H9 (cell line): ENCODE measurements around the gene SNX21. TPM values are rescaled to one million over a fixed set of nuclear protein-coding genes. Genes with fewer than 3 reads are reported as not detected.

Experiments used
- DNase-seq: peaks from one replicate; pipeline ENCODE4 v3.0.0-alpha.2; 2017
- H2AFZ ChIP-seq: one replicate; pipeline ENCODE4 v1.6.1; 2013; ENCODE audit warnings: mild to moderate bottlenecking, low read length, control low read depth, moderate library complexity
- H2AK5ac ChIP-seq: 2 replicates; pipeline ENCODE4 v1.6.1; 2013; ENCODE audit warnings: low read length, control low read depth, mixed read lengths; ENCODE audit not compliant: insufficient read length
- H2BK120ac ChIP-seq: one replicate; pipeline ENCODE4 v1.6.1; 2013; ENCODE audit warnings: low read depth, mild to moderate bottlenecking, low read length, control low read depth, inconsistent platforms; ENCODE audit not compliant: poor library complexity, severe bottlenecking
- H2BK12ac ChIP-seq: 2 replicates; pipeline ENCODE4 v1.6.1; 2013; ENCODE audit warnings: low read length, control low read depth, mixed read lengths, low read depth; ENCODE audit not compliant: insufficient read length
- H2BK15ac ChIP-seq: 2 replicates; pipeline ENCODE4 v1.6.1; 2013; ENCODE audit warnings: low read depth, low read length, control low read depth
- H2BK20ac ChIP-seq: one replicate; pipeline ENCODE4 v1.6.1; 2013; ENCODE audit warnings: low read depth, mild to moderate bottlenecking, low read length, control low read depth, inconsistent platforms; ENCODE audit not compliant: poor library complexity, severe bottlenecking
- H2BK5ac ChIP-seq: 2 replicates; pipeline ENCODE4 v1.6.1; 2013; ENCODE audit warnings: low read length, control low read depth, mixed read lengths; ENCODE audit not compliant: insufficient read length
- H3K14ac ChIP-seq: 2 replicates; pipeline ENCODE4 v1.6.1; 2013; ENCODE audit warnings: low read length, control low read depth; ENCODE audit not compliant: insufficient read depth
- H3K18ac ChIP-seq: 2 replicates; pipeline ENCODE4 v1.6.1; 2013; ENCODE audit warnings: low read depth, mild to moderate bottlenecking, mixed read lengths, low read length, control low read depth; ENCODE audit not compliant: insufficient read length
- H3K23ac ChIP-seq: 2 replicates; pipeline ENCODE4 v1.6.1; 2013; ENCODE audit warnings: low read length, control low read depth, mixed read lengths, low read depth; ENCODE audit not compliant: insufficient read length
- H3K23me2 ChIP-seq: 2 replicates; pipeline ENCODE4 v1.6.1; 2013; ENCODE audit warnings: low read depth, mild to moderate bottlenecking, mixed read lengths, low read length, control low read depth; ENCODE audit not compliant: insufficient read length, poor library complexity, severe bottlenecking
- H3K27ac ChIP-seq: 2 replicates; pipeline ENCODE4 v1.5.1; 2013; ENCODE audit warnings: low read length, control low read depth, mixed read lengths, low read depth; ENCODE audit not compliant: insufficient read length
- H3K27me3 ChIP-seq: 2 replicates; pipeline ENCODE4 v1.6.1; 2013; ENCODE audit warnings: low read length, control low read depth, inconsistent platforms; ENCODE audit not compliant: insufficient read depth
- H3K4ac ChIP-seq: 2 replicates; pipeline ENCODE4 v1.6.1; 2013; ENCODE audit warnings: low read depth, mild to moderate bottlenecking, control low read depth, inconsistent platforms, low read length, moderate library complexity
- H3K4me1 ChIP-seq: 2 replicates; pipeline ENCODE4 v1.6.1; 2013; ENCODE audit warnings: low read length, control low read depth, inconsistent platforms; ENCODE audit not compliant: insufficient read depth
- H3K4me2 ChIP-seq: 2 replicates; pipeline ENCODE4 v1.6.1; 2013; ENCODE audit warnings: low read length, control low read depth, mixed read lengths; ENCODE audit not compliant: insufficient read length, insufficient read depth
- H3K56ac ChIP-seq: 2 replicates; pipeline ENCODE4 v1.6.1; 2013; ENCODE audit warnings: low read depth, mild to moderate bottlenecking, mixed read lengths, low read length, control low read depth; ENCODE audit not compliant: insufficient read length
- H3K79me1 ChIP-seq: 2 replicates; pipeline ENCODE4 v1.6.1; 2013; ENCODE audit warnings: low read depth, mild to moderate bottlenecking, moderate library complexity, low read length, control low read depth, inconsistent platforms; ENCODE audit not compliant: insufficient read depth, poor library complexity, severe bottlenecking
- H3K79me2 ChIP-seq: 2 replicates; pipeline ENCODE4 v1.6.1; 2013; ENCODE audit warnings: low read length, control low read depth, inconsistent platforms; ENCODE audit not compliant: insufficient read depth
- H3K9ac ChIP-seq: 2 replicates; pipeline ENCODE4 v1.6.1; 2013; ENCODE audit warnings: low read length, control low read depth, mixed read lengths; ENCODE audit not compliant: insufficient read length; ENCODE audit errors: extremely low read depth
- H3K9me3 ChIP-seq: one replicate; pipeline ENCODE4 v1.6.1; 2013; ENCODE audit warnings: low read depth, low read length, inconsistent platforms; ENCODE audit not compliant: control insufficient read depth
- H3T11ph ChIP-seq: one replicate; pipeline ENCODE4 v1.6.1; 2013; ENCODE audit warnings: mild to moderate bottlenecking, low read length, control low read depth, inconsistent platforms
- H4K20me1 ChIP-seq: one replicate; pipeline ENCODE4 v1.6.1; 2013; ENCODE audit not compliant: control insufficient read depth, insufficient read length, insufficient read depth
- H4K5ac ChIP-seq: 2 replicates; pipeline ENCODE4 v1.6.1; 2013; ENCODE audit warnings: low read depth, mild to moderate bottlenecking, mixed read lengths, low read length, control low read depth; ENCODE audit not compliant: insufficient read length
- H4K8ac ChIP-seq: replicated peaks from 2 replicates; pipeline ENCODE4 v1.6.1; 2013; ENCODE audit warnings: low read length, control low read depth, mixed read lengths, low read depth; ENCODE audit not compliant: insufficient read length
- H4K91ac ChIP-seq: 2 replicates; pipeline ENCODE4 v1.6.1; 2013; ENCODE audit warnings: low read depth, mild to moderate bottlenecking, moderate library complexity, mixed read lengths, low read length, control low read depth; ENCODE audit not compliant: insufficient read length
- H3K27ac Mint-ChIP-seq, 3 experiments: 2 replicates in 2 of 3; 3 replicates in 1 of 3; pipeline ENCODE4 v1.8.0; 2020 to 2021; ENCODE audit warnings: mixed read lengths in 3 of 3, mild to moderate bottlenecking in 1 of 3, moderate library complexity in 1 of 3
- H3K27me3 Mint-ChIP-seq: 2 replicates; pipeline ENCODE4 v1.8.0; 2021; ENCODE audit warnings: low read depth, mild to moderate bottlenecking, moderate library complexity, mixed read lengths
- H3K36me3 Mint-ChIP-seq, 3 experiments: 2 replicates in 2 of 3; 3 replicates in 1 of 3; pipeline ENCODE4 v1.8.0; 2020 to 2021; ENCODE audit warnings: low read depth in 3 of 3, mixed read lengths in 3 of 3; ENCODE audit not compliant: insufficient read depth in 1 of 3
- H3K4me1 Mint-ChIP-seq, 2 experiments: 2 replicates each; pipeline ENCODE4 v1.8.0; 2020; ENCODE audit warnings: mixed read lengths in 2 of 2
- H3K4me3 Mint-ChIP-seq, 2 experiments: 2 replicates in 1 of 2; 3 replicates in 1 of 2; pipeline ENCODE4 v1.8.0; 2020 to 2021; ENCODE audit warnings: mild to moderate bottlenecking in 2 of 2, mixed read lengths in 2 of 2, moderate library complexity in 1 of 2
- H3K9me3 Mint-ChIP-seq, 2 experiments: 2 replicates in 1 of 2; 3 replicates in 1 of 2; pipeline ENCODE4 v1.8.0; 2020; ENCODE audit warnings: mild to moderate bottlenecking in 2 of 2, mixed read lengths in 2 of 2, moderate library complexity in 1 of 2
- WGBS: extraction: QIAGEN DNeasy Blood & Tissue Kit; methylation state at CpG from one replicate; pipeline ENCODE4 v1.1.7; 2013; ENCODE audit warnings: missing lambda C conversion rate, low lambda C conversion rate, mixed read lengths; ENCODE audit not compliant: insufficient read length; ENCODE audit errors: extremely low coverage; 5-methylcytosine and 5-hydroxymethylcytosine counted together
- total RNA-seq: library from RNA; stranded (reverse); gene quantifications from 2 replicates; pipeline ENCODE4 v1.2.1, GENCODE V29; 2021
- TF ChIP-seq, protein P1 (sequence below): fragments of 200-600 bp; sonication (generic); conservative IDR thresholded peaks from 3 replicates; pipeline ENCODE4 v1.8.0; 2021; ENCODE audit warnings: antibody characterized with exemption, mild to moderate bottlenecking

SNX21 gene
- total RNA-seq, 1 experiment from 2014 or later: 20.5 TPM

DNA sequence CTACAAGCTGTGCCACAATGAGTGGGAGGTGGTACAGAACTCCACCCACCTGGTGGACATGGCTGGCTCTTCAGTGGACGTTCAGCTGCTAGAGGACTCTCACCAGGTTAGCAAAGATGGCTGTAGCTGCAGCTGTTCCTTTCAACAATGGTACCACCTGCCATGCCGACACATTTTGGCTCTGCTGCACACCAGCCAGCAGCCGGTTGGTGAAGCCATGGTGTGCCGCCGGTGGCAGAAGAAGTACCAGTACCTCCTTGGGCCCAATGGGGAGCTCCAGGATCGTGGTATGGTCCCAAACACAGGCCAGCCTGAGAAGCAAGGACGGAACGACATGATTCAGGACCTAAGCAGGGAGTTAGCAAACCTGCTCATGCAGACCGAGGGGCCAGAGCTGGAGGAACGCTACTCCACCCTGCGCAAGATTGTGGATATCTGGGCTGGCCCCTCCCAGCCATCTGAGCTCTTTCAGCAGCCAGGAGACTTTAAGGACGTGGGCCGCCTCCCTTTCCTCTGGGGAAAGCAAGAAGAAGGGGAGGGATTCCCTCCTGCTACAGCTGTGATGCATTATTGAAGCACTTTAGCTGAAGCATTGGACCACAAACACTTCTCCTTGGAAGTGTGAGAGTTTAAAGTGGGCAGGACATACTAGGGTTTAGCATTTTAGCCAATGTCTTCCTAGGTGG, 44.6 kb downstream of the SNX21 start:
- Histone ChIP-seq H2BK20ac (no peak overlapping the region), H4K91ac (no peak overlapping the region), H2BK120ac (no peak overlapping the region), H3K4me1 (no peaks in the 10 kb centered on the region), H3K14ac (no peak overlapping the region), H4K8ac (no peak overlapping the region), H3K56ac (no peak overlapping the region), H4K5ac (no peak overlapping the region), H2AFZ (no peak overlapping the region), H3K23me2 (peaks cover 5% of the 10 kb centered on the region), H3K23ac (no peak overlapping the region), H2AK5ac (no peak overlapping the region), H3K27me3 (no peaks in the 10 kb centered on the region), H3T11ph (no peak overlapping the region), H2BK5ac (no peak overlapping the region), H2BK15ac (no peak overlapping the region), H3K27ac (no peak overlapping the region), H2BK12ac (no peak overlapping the region), H3K79me1 (no peaks in the 10 kb centered on the region), H3K4ac (no peak overlapping the region), H3K4me2 (no peak overlapping the region), H3K9me3 (no peaks in the 10 kb centered on the region), H4K20me1 (no peaks in the 10 kb centered on the region), H3K18ac (no peak overlapping the region), H3K79me2 (peaks cover 5% of the 10 kb centered on the region; the same call in 1 of the 2 replicates), H3K9ac (no peak overlapping the region)
- no peaks in the 10 kb centered on the region for H3K27me3 Mint-ChIP-seq
- no CpG with 5 or more reads among the region's 13 CpGs for WGBS
- TF ChIP-seq, protein P1, sequence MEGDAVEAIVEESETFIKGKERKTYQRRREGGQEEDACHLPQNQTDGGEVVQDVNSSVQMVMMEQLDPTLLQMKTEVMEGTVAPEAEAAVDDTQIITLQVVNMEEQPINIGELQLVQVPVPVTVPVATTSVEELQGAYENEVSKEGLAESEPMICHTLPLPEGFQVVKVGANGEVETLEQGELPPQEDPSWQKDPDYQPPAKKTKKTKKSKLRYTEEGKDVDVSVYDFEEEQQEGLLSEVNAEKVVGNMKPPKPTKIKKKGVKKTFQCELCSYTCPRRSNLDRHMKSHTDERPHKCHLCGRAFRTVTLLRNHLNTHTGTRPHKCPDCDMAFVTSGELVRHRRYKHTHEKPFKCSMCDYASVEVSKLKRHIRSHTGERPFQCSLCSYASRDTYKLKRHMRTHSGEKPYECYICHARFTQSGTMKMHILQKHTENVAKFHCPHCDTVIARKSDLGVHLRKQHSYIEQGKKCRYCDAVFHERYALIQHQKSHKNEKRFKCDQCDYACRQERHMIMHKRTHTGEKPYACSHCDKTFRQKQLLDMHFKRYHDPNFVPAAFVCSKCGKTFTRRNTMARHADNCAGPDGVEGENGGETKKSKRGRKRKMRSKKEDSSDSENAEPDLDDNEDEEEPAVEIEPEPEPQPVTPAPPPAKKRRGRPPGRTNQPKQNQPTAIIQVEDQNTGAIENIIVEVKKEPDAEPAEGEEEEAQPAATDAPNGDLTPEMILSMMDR: no peak
- no peaks in the 10 kb centered on the region for H3K9me3 Mint-ChIP-seq
- H3K4me3 Mint-ChIP-seq: no peak overlapping the region
- no peak overlapping the region; a peak in 1 of 7 replicates for H3K27ac Mint-ChIP-seq
- peaks cover 5 to 9% of the 10 kb centered on the region in 2 experiments for H3K4me1 Mint-ChIP-seq
- no peak for DNase-seq
- H3K36me3 Mint-ChIP-seq: peaks cover 9 to 23% (median 10%) of the 10 kb centered on the region in 3 experiments
